ENCODE results near the gene ABLIM2. TPM values are rescaled to one million over a fixed set of nuclear protein-coding genes. Genes with fewer than 3 reads are reported as not detected.

ABLIM2 gene
- total and polyA plus RNA-seq, 10 of the 15 experiments (the other 5 are each of a cell fraction or from before 2014, with no cell fraction given): 0.03 to 0.15 (median 0.05) TPM; not detected in 7

- TF ChIP-seq ZNF207 (IDR thresholded peaks at IDR 0.05; ENCODE audit: borderline replicate concordance): no peak
These were observed 169.0 kb downstream of the ABLIM2 start (continued) for GRCh38 chr4:7989654-7990053.

- CTCF ChIA-PET: interaction anchor here (0.5 to 8.7 kb wide), 7 partner anchors 13 to 227 kb away, joined by 3 to 104 read pairs (median 4); no protein-coding TSS in a partner anchor
- Histone ChIP-seq H3K9me3 (replicated peaks; ENCODE audit: control insufficient read depth, insufficient read depth, low read length) (no peaks in the 10 kb centered on the region), H2AFZ (ENCODE audit: control insufficient read depth, low read depth, low read length) (no peak overlapping the region), H3K4me1 (ENCODE audit: control insufficient read depth, insufficient read depth, low read length) (no peaks in the 10 kb centered on the region), H4K20me1 (ENCODE audit: control insufficient read depth, insufficient read depth) (no peaks in the 10 kb centered on the region), H3K36me3 (ENCODE audit: control insufficient read depth in 2 of 2, insufficient read depth in 2 of 2, low read length in 1 of 2) (no peaks in the 10 kb centered on the region), H3K27ac (ENCODE audit: control insufficient read depth, insufficient read depth) (no peak overlapping the region), H3K79me2 (ENCODE audit: control insufficient read depth, insufficient read depth, low read length) (no peaks in the 10 kb centered on the region), H3K4me3 (no peak overlapping the region), H3K9ac (ENCODE audit: control insufficient read depth, insufficient read depth, low read length) (no peak overlapping the region), H3K4me2 (ENCODE audit: control insufficient read depth, insufficient read depth) (no peak overlapping the region), H3K27me3 (replicated peaks in 1 of 2; ENCODE audit: control insufficient read depth in 2 of 2, insufficient read depth in 2 of 2, low read length in 1 of 2) (no peaks in the 10 kb centered on the region; a peak in 1 of 4 replicates)
- WGBS (ENCODE audit: insufficient coverage, insufficient replicate concordance, low lambda C conversion rate, missing lambda C conversion rate): 0% methylated on average over 1 of the region's 1 CpG
- BruUV-seq (replicated peaks): no TSS peak
- TF ChIP-seq EZH2 (IDR thresholded peaks at IDR 0.05; ENCODE audit: borderline replicate concordance, control insufficient read depth, low read depth, low read length) (no peak), RFX5 (IDR thresholded peaks at IDR 0.05; ENCODE audit: low read depth, low read length) (no peak), NRF1 (conservative IDR thresholded peaks at IDR 0.05; ENCODE audit: low read depth, low read length) (no peak), SKIL (IDR thresholded peaks at IDR 0.05; ENCODE audit: low read depth, poor library complexity, severe bottlenecking) (no peak), POLR2AphosphoS2 (IDR thresholded peaks at IDR 0.05; ENCODE audit: low read depth, low read length) (no peak), PBX3 (IDR thresholded peaks at IDR 0.05; ENCODE audit: insufficient replicate concordance, low read depth, low read length) (no peak)
- FAIRE-seq: no peak
- in situ Hi-C loops (cut with MboI): loop anchor here (5.0 kb wide), 1 partner anchor 186 kb away; no protein-coding TSS in a partner anchor
- no peak for ATAC-seq
- RAD21 ChIA-PET (ENCODE audit: unreplicated experiment): interaction anchor here (0.8 to 2.9 kb wide), 3 partner anchors 183 to 188 kb away, joined by 3 to 12 read pairs (median 6); no protein-coding TSS in a partner anchor
- intact Hi-C loops (cut with micrococcal nuclease; ENCODE audit: unreplicated experiment): loop anchor here (5.0 kb wide), 1 partner anchor 226 kb away; no protein-coding TSS in a partner anchor
- no peak for DNase-seq (ENCODE audit: low read depth, low spot score)
- POLR2A ChIA-PET: no interaction called here
- SMC1A ChIA-PET (ENCODE audit: uncharacterized antibody, unreplicated experiment): interaction anchor here (1.2 to 2.9 kb wide), 3 partner anchors 10 to 184 kb away, joined by 3 to 26 read pairs (median 6); no protein-coding TSS in a partner anchor
These were observed 170.2 kb downstream of the ABLIM2 start for GRCh38 chr4:7988437-7988836.
